ENCODE measurements around the gene IGF2R.

The IGF2R gene

DNA sequence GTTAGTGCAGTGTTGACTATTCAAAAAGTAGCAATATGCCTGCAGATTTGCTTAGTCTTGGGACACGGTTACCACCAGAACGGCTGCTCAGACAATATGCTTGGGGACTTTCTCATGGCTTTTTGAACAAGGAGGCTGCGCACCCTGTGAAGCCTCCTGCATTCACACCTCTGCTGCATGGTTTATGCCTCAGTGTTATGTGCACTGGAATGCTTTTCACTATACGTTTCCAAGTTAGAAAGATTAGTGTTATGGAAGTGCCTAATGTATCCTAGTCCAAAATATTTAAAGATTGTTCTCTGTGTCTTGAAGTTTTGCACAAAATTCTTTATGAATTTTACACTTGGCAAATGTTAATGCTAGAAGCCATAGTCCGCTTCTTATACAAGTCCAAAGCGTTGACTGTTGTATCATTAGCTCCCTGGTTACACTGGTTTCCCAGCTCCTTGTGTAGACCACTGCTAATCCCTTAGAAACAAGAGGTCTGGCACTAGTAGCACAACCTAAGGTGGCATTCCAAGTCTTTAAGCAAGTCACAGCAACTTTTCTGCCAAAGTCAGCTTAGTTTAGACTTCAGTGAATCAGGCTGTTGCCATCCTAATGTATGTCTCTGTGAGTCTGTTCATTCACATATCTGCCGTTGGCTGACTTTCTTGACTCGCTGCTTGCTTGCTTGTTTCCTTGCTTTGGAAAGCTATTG, 126.4 kb downstream of the IGF2R start:
- Histone ChIP-seq H3K4me1 (ENCODE audit: control insufficient read depth in 5 of 5, insufficient read depth in 5 of 5, low read length in 5 of 5) (no peaks in the 10 kb centered on the region), H3K4me3 (ENCODE audit: low read depth in 1 of 5, low read length in 5 of 5) (no peak overlapping the region), H3K36me3 (ENCODE audit: control insufficient read depth in 5 of 5, insufficient read depth in 5 of 5, low read length in 5 of 5) (peaks cover 21 to 82% (median 73%) of the 10 kb centered on the region in 5 donors), H3K27ac (ENCODE audit: low read depth, low read length) (no peak overlapping the region), H3K9me3 (ENCODE audit: control insufficient read depth in 5 of 5, low read length in 5 of 5) (no peaks in the 10 kb centered on the region), H3K27me3 (ENCODE audit: control insufficient read depth in 5 of 5, insufficient read depth in 4 of 5, low read length in 5 of 5) (no peaks in the 10 kb centered on the region), H3K9ac (ENCODE audit: low read length in 5 of 5) (no peak overlapping the region)

DNA sequence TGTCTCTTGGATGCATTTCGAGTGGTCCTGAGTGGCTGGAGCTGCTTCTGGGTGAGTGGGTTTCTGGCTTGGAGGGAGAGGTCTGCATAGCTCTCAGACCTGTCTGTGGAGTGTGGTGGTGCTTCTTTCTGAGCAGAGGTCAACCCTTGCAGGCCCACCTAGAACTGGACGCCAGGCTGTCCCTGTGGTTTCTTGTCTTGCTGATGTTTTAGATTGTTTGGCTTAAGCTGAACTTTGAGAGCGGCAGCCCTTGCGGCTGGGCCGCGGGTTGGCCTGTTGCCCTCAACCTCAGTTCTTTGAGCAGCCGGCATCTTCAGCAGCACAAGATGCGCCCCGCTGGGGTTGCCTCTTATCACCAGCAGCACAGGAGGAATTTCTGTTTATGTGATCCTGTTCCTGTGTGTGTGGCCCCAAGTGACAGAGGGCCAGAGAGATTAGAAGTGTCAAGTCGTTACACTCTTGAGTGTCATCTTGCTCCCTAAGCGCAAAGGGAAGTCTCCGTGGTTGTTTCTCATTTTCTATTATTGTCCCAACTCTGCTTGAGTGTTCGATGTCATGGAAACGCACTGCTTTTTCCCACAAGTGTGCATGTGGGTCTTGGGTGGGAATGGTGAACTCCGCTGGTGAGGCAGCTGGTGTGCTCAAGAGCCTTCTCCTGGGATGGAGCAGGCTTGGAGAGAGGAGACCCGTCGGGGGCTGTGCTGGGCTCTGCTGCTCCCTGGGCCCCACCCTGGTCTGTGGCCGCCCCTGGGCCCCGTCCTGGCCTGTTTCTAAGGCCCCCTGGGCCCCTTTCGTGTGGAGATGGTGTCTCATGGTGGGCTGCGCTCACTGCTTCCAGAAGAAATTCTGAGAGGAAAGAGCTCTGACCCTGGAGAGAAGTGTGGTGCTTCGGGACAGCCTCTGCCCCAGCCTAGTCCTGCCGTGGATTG, 132.7 kb downstream of the IGF2R start:
- Histone ChIP-seq H3K9me3 (ENCODE audit: control insufficient read depth in 5 of 5, low read length in 5 of 5) (no peaks in the 10 kb centered on the region), H3K36me3 (ENCODE audit: control insufficient read depth in 5 of 5, insufficient read depth in 5 of 5, low read length in 5 of 5) (peaks cover 7 to 76% (median 63%) of the 10 kb centered on the region in 5 donors), H3K4me3 (ENCODE audit: low read depth in 1 of 5, low read length in 5 of 5) (no peak overlapping the region), H3K27ac (ENCODE audit: low read depth, low read length) (no peak overlapping the region), H3K27me3 (ENCODE audit: control insufficient read depth in 5 of 5, insufficient read depth in 4 of 5, low read length in 5 of 5) (no peaks in the 10 kb centered on the region), H3K4me1 (ENCODE audit: control insufficient read depth in 5 of 5, insufficient read depth in 5 of 5, low read length in 5 of 5) (peaks cover 0 to 3% (median 0%) of the 10 kb centered on the region in 5 donors), H3K9ac (ENCODE audit: low read length in 5 of 5) (no peak overlapping the region)

DNA sequence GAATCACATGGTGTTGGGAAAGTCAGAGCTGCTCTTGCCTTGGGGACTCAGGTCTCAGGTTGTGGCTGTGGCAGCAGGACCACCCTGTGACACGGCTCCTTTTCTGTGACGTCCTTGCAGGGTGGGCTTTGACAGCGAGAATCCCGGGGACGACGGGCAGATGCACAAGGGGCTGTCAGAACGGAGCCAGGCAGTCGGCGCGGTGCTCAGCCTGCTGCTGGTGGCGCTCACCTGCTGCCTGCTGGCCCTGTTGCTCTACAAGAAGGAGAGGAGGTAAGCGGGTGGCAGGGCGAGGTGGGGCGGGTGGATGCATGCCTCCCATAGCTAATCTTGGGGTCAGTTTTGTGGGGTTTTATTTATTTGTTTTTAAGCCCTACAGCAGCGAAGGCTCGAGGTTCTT, 133.5 kb downstream of the IGF2R start:
- peaks cover 0 to 3% (median 0%) of the 10 kb centered on the region in 5 donors for H3K4me1 ChIP-seq (ENCODE audit: control insufficient read depth in 5 of 5, insufficient read depth in 5 of 5, low read length in 5 of 5)
- H3K36me3 ChIP-seq (ENCODE audit: control insufficient read depth in 5 of 5, insufficient read depth in 5 of 5, low read length in 5 of 5): peaks cover 7 to 74% (median 60%) of the 10 kb centered on the region in 5 donors
- H3K27me3 ChIP-seq (ENCODE audit: control insufficient read depth in 5 of 5, insufficient read depth in 4 of 5, low read length in 5 of 5): no peaks in the 10 kb centered on the region
- no peak overlapping the region for H3K9ac ChIP-seq (ENCODE audit: low read length in 5 of 5)
- no peaks in the 10 kb centered on the region for H3K9me3 ChIP-seq (ENCODE audit: control insufficient read depth in 5 of 5, low read length in 5 of 5)
- no peak overlapping the region for H3K27ac ChIP-seq (ENCODE audit: low read depth, low read length)
- H3K4me3 ChIP-seq (ENCODE audit: low read depth in 1 of 5, low read length in 5 of 5): no peak overlapping the region

DNA sequence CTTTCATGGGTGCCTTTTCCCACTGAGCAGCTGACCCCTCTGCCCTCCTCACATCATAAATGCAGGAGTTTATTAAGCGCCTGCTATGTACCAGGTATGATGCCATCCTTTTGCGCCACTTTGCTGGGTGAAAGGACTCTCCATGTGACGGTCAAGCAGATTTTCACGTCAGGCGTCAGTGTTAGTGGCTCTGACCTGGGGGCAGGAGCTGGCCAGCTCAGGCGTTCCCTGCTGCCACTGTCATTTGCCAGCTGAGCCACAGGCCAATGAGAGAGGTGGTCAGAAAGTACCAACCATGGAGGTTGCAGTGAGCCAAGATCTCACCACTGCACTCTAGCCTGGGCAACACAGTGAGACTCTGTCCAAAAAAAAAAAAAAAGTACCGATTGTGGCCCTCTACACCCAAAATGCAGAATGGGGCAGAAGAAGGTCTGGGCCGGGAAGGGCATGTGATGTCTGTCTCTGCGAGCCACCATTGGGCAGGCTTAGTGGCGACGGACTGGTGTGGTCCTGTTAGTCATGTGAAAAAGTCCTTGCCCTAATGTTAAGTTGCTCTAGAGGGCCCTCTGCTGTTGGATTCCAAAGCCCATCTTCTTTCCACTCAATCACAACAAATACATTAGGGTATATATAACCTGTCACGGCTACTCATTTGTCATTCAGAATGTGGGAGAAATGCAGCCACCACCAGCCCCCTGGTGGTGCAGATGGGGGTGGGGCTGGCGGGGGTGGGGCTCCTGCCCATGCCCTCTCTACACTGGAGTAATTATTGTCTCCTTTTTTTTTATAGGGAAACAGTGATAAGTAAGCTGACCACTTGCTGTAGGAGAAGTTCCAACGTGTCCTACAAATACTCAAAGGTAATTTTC, 134.3 kb downstream of the IGF2R start:
- Histone ChIP-seq H3K9me3 (ENCODE audit: control insufficient read depth in 5 of 5, low read length in 5 of 5) (no peaks in the 10 kb centered on the region), H3K27me3 (ENCODE audit: control insufficient read depth in 5 of 5, insufficient read depth in 4 of 5, low read length in 5 of 5) (no peaks in the 10 kb centered on the region), H3K4me1 (ENCODE audit: control insufficient read depth in 5 of 5, insufficient read depth in 5 of 5, low read length in 5 of 5) (peaks cover 0 to 3% (median 0%) of the 10 kb centered on the region in 5 donors), H3K9ac (ENCODE audit: low read length in 5 of 5) (no peak overlapping the region), H3K36me3 (ENCODE audit: control insufficient read depth in 5 of 5, insufficient read depth in 5 of 5, low read length in 5 of 5) (peaks cover 3 to 74% (median 58%) of the 10 kb centered on the region in 5 donors), H3K4me3 (ENCODE audit: low read depth in 1 of 5, low read length in 5 of 5) (no peak overlapping the region), H3K27ac (ENCODE audit: low read depth, low read length) (no peak overlapping the region)

DNA sequence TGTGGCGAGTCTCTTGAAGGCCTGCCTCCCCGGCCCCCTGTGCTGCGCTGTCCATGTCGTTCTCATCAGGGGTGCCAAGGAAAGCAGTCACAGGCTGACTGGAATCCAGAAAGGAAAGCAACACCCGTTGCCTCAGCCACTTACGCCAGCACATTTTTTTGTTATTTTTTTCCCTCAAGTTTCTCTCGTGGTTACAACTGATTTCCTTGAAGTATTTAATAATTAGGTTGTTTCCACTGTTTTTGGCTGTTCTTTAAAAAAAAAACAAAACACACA, 134.9 kb downstream of the IGF2R start:
- H3K4me1 ChIP-seq (ENCODE audit: control insufficient read depth in 5 of 5, insufficient read depth in 5 of 5, low read length in 5 of 5): peaks cover 0 to 3% (median 0%) of the 10 kb centered on the region in 5 donors
- H3K4me3 ChIP-seq (ENCODE audit: low read depth in 1 of 5, low read length in 5 of 5): no peak overlapping the region
- no peak overlapping the region for H3K9ac ChIP-seq (ENCODE audit: low read length in 5 of 5)
- H3K27me3 ChIP-seq (ENCODE audit: control insufficient read depth in 5 of 5, insufficient read depth in 4 of 5, low read length in 5 of 5): no peaks in the 10 kb centered on the region
- H3K27ac ChIP-seq (ENCODE audit: low read depth, low read length): no peak overlapping the region
- no peaks in the 10 kb centered on the region for H3K9me3 ChIP-seq (ENCODE audit: control insufficient read depth in 5 of 5, low read length in 5 of 5)
- peaks cover 3 to 72% (median 55%) of the 10 kb centered on the region in 5 donors for H3K36me3 ChIP-seq (ENCODE audit: control insufficient read depth in 5 of 5, insufficient read depth in 5 of 5, low read length in 5 of 5)

DNA sequence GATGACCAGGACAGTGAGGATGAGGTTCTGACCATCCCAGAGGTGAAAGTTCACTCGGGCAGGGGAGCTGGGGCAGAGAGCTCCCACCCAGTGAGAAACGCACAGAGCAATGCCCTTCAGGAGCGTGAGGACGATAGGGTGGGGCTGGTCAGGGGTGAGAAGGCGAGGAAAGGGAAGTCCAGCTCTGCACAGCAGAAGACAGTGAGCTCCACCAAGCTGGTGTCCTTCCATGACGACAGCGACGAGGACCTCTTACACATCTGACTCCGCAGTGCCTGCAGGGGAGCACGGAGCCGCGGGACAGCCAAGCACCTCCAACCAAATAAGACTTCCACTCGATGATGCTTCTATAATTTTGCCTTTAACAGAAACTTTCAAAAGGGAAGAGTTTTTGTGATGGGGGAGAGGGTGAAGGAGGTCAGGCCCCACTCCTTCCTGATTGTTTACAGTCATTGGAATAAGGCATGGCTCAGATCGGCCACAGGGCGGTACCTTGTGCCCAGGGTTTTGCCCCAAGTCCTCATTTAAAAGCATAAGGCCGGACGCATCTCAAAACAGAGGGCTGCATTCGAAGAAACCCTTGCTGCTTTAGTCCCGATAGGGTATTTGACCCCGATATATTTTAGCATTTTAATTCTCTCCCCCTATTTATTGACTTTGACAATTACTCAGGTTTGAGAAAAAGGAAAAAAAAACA, 136.1 kb downstream of the IGF2R start:
- no peak overlapping the region for H3K9ac ChIP-seq (ENCODE audit: low read length in 5 of 5)
- no peak overlapping the region for H3K27ac ChIP-seq (ENCODE audit: low read depth, low read length)
- peaks cover 3 to 80% (median 52%) of the 10 kb centered on the region in 5 donors for H3K36me3 ChIP-seq (ENCODE audit: control insufficient read depth in 5 of 5, insufficient read depth in 5 of 5, low read length in 5 of 5)

DNA sequence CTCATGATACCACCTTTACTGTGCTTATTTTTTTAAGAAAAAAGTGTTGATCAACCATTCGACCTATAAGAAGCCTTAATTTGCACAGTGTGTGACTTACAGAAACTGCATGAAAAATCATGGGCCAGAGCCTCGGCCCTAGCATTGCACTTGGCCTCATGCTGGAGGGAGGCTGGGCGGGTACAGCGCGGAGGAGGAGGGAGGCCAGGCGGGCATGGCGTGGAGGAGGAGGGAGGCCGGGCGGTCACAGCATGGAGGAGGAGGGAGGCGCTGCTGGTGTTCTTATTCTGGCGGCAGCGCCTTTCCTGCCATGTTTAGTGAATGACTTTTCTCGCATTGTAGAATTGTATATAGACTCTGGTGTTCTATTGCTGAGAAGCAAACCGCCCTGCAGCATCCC, 137.1 kb downstream of the IGF2R start:
- H3K9ac ChIP-seq (ENCODE audit: low read length in 5 of 5): no peak overlapping the region
- H3K27ac ChIP-seq (ENCODE audit: low read depth, low read length): no peak overlapping the region
- H3K9me3 ChIP-seq (ENCODE audit: control insufficient read depth in 5 of 5, low read length in 5 of 5): no peaks in the 10 kb centered on the region
- peaks cover 0 to 3% (median 0%) of the 10 kb centered on the region in 5 donors for H3K4me1 ChIP-seq (ENCODE audit: control insufficient read depth in 5 of 5, insufficient read depth in 5 of 5, low read length in 5 of 5)
- peaks cover 3 to 86% (median 56%) of the 10 kb centered on the region in 5 donors for H3K36me3 ChIP-seq (ENCODE audit: control insufficient read depth in 5 of 5, insufficient read depth in 5 of 5, low read length in 5 of 5)
- no peaks in the 10 kb centered on the region for H3K27me3 ChIP-seq (ENCODE audit: control insufficient read depth in 5 of 5, insufficient read depth in 4 of 5, low read length in 5 of 5)
- H3K4me3 ChIP-seq (ENCODE audit: low read depth in 1 of 5, low read length in 5 of 5): no peak overlapping the region

More for the DNA sequence above, 136.1 kb downstream of the IGF2R start:
- Histone ChIP-seq H3K4me3 (ENCODE audit: low read depth in 1 of 5, low read length in 5 of 5) (no peak overlapping the region), H3K9me3 (ENCODE audit: control insufficient read depth in 5 of 5, low read length in 5 of 5) (no peaks in the 10 kb centered on the region), H3K27me3 (ENCODE audit: control insufficient read depth in 5 of 5, insufficient read depth in 4 of 5, low read length in 5 of 5) (no peaks in the 10 kb centered on the region), H3K4me1 (ENCODE audit: control insufficient read depth in 5 of 5, insufficient read depth in 5 of 5, low read length in 5 of 5) (peaks cover 0 to 3% (median 0%) of the 10 kb centered on the region in 5 donors)

DNA sequence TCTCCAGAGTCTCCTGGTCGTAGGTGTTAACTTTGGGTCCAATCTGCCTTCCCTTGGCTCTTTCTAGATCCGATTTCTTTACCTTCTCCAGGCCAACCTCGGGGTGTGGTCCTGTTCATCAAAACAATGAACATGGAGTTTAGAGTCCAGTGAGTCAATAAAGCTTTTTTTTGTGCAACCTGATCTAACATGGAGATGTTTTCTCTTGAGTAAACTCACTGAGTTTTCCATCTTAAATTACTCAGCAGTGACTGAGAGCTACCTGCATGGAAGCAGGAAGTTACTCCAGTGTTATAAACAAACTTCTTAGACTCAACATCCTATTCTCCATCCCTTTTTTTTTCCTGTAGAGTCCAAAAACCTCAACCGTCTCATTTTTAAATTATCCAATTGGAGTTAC, 137.8 kb downstream of the IGF2R start:
- Histone ChIP-seq H3K9me3 (ENCODE audit: control insufficient read depth in 5 of 5, low read length in 5 of 5) (no peaks in the 10 kb centered on the region), H3K4me1 (ENCODE audit: control insufficient read depth in 5 of 5, insufficient read depth in 5 of 5, low read length in 5 of 5) (peaks cover 0 to 3% (median 0%) of the 10 kb centered on the region in 5 donors), H3K36me3 (ENCODE audit: control insufficient read depth in 5 of 5, insufficient read depth in 5 of 5, low read length in 5 of 5) (peaks cover 3 to 79% (median 54%) of the 10 kb centered on the region in 5 donors), H3K27me3 (ENCODE audit: control insufficient read depth in 5 of 5, insufficient read depth in 4 of 5, low read length in 5 of 5) (no peaks in the 10 kb centered on the region), H3K4me3 (ENCODE audit: low read depth in 1 of 5, low read length in 5 of 5) (no peak overlapping the region), H3K9ac (ENCODE audit: low read length in 5 of 5) (no peak overlapping the region), H3K27ac (ENCODE audit: low read depth, low read length) (no peak overlapping the region)

DNA sequence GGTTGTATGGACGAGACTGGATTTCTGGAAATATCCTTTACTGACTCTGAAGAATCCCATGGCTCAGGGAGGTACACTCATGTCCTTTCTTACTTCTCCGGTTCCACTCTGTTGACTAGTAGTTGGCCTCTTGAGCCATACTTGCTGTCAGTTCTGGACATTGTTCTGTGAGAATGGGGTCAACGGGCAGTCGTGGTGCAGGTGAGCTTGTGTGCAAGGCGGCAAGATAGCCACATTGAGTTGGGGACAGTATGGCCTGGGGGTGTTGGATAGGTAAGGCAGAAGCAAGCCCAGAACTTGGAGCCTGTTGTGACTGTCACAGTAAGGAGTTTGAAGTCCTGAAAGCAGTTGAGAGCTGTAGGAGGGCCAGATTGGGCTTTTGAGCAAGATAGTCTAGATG, 139.2 kb downstream of the IGF2R start:
- Histone ChIP-seq H3K9me3 (ENCODE audit: control insufficient read depth in 5 of 5, low read length in 5 of 5) (no peaks in the 10 kb centered on the region), H3K27ac (ENCODE audit: low read depth, low read length) (no peak overlapping the region), H3K27me3 (ENCODE audit: control insufficient read depth in 5 of 5, insufficient read depth in 4 of 5, low read length in 5 of 5) (no peaks in the 10 kb centered on the region), H3K4me3 (ENCODE audit: low read depth in 1 of 5, low read length in 5 of 5) (no peak overlapping the region), H3K4me1 (ENCODE audit: control insufficient read depth in 5 of 5, insufficient read depth in 5 of 5, low read length in 5 of 5) (peaks cover 0 to 3% (median 0%) of the 10 kb centered on the region in 5 donors), H3K9ac (ENCODE audit: low read length in 5 of 5) (no peak overlapping the region), H3K36me3 (ENCODE audit: control insufficient read depth in 5 of 5, insufficient read depth in 5 of 5, low read length in 5 of 5) (peaks cover 3 to 70% (median 44%) of the 10 kb centered on the region in 5 donors)
